ENCODE results near the gene CDC42BPG. TPM values are rescaled to one million over a fixed set of nuclear protein-coding genes. Genes with fewer than 3 reads are reported as not detected.

Gene CDC42BPG
- total RNA-seq, 1 experiment from 2014 or later: 4.1 TPM

GRCh38 chr11:64804346-64805210 lies 39.9 kb downstream of the CDC42BPG start:
- DNase-seq (ENCODE audit: low spot score): no peak

GRCh38 chr11:64803846-64804345 lies 40.6 kb downstream of the CDC42BPG start:
- DNase-seq (ENCODE audit: low spot score): no peak

GRCh38 chr11:64803158-64803845 lies 41.2 kb downstream of the CDC42BPG start, which contains the start of gene MAP4K2:
TSS of gene MAP4K2 (minus strand) at chr11:64803214. CDS start at chr11:64803149, 65 bp downstream.
- DNase-seq (ENCODE audit: low spot score): peak; percentile 73

GRCh38 chr11:64802370-64803157 lies 41.9 kb downstream of the CDC42BPG start:
- DNase-seq (ENCODE audit: low spot score): no peak

- no peak for DNase-seq (ENCODE audit: low spot score)
Observed at GRCh38 chr11:64801561-64802369, 42.7 kb downstream of the CDC42BPG start.

GRCh38 chr11:64801158-64801464 lies 43.3 kb downstream of the CDC42BPG start:
- no peak for DNase-seq (ENCODE audit: low spot score)

- no peak for DNase-seq (ENCODE audit: low spot score)
Observed at GRCh38 chr11:64800303-64801157, 43.9 kb downstream of the CDC42BPG start.

GRCh38 chr11:64799623-64800302 lies 44.7 kb downstream of the CDC42BPG start:
- DNase-seq (ENCODE audit: low spot score): no peak

GRCh38 chr11:64799256-64799622 lies 45.2 kb downstream of the CDC42BPG start:
- no peak for DNase-seq (ENCODE audit: low spot score)

GRCh38 chr11:64796757-64797541 lies 47.5 kb downstream of the CDC42BPG start:
- DNase-seq (ENCODE audit: low spot score): no peak

GRCh38 chr11:64796047-64796756 lies 48.3 kb downstream of the CDC42BPG start:
- no peak for DNase-seq (ENCODE audit: low spot score)

GRCh38 chr11:64794526-64794925 lies 49.9 kb downstream of the CDC42BPG start:
- no peak for DNase-seq (ENCODE audit: low spot score)

- DNase-seq (ENCODE audit: low spot score): no peak
Observed at GRCh38 chr11:64793271-64794160, 50.9 kb downstream of the CDC42BPG start.

- no peak for DNase-seq (ENCODE audit: low spot score)
Observed at GRCh38 chr11:64792482-64792881, 52.0 kb downstream of the CDC42BPG start.

GRCh38 chr11:64791781-64792291 lies 52.6 kb downstream of the CDC42BPG start:
- DNase-seq (ENCODE audit: low spot score): no peak

GRCh38 chr11:64790205-64791095 lies 54.0 kb downstream of the CDC42BPG start:
- no peak for DNase-seq (ENCODE audit: low spot score)

Data from A172 (cell line).